Breast epithelium (tissue), 4 donors: ENCODE data around the gene CRY1. TPM values are rescaled to one million over a fixed set of nuclear protein-coding genes. Genes with fewer than 3 reads are reported as not detected.

Source experiments
- DNase-seq, 2 donors: peaks; one replicate each; pipeline ENCODE4 v3.0.0-alpha.2; 2019; ENCODE audit warnings: low spot score in 2 of 2
- H3K27ac ChIP-seq, 2 donors: fragments of 200-600 bp; sonication (generic) in 1 of 2; one replicate each; pipeline ENCODE4 v1.5.1; 2016 to 2019; ENCODE audit warnings: mild to moderate bottlenecking in 1 of 2
- H3K27me3 ChIP-seq, 2 donors: fragments of 200-600 bp; sonication (generic) in 1 of 2; one replicate each; pipeline versions ENCODE4 v1.5.1 to v1.6.0; 2017 to 2019; ENCODE audit warnings: control low read depth in 1 of 2, mild to moderate bottlenecking in 1 of 2
- H3K36me3 ChIP-seq: fragments of 200-600 bp; one replicate; pipeline ENCODE4 v1.5.1; 2019
- H3K4me1 ChIP-seq, 2 donors: fragments of 200-600 bp; sonication (generic); one replicate each; pipeline ENCODE4 v1.5.1; 2016 to 2019; ENCODE audit warnings: control low read depth in 1 of 2
- H3K4me3 ChIP-seq, 3 donors: fragments of 200-600 bp; sonication (generic); 1 replicate in 2 of 3; 2 replicates in 1 of 3; pipeline ENCODE4 v1.5.1; 2016 to 2019; ENCODE audit warnings: mild to moderate bottlenecking in 3 of 3, moderate library complexity in 2 of 3
- H3K9me3 ChIP-seq, 2 donors: fragments of 200-600 bp; sonication (generic) in 1 of 2; one replicate each; pipeline ENCODE4 v1.5.1; 2016 to 2019; ENCODE audit warnings: control low read depth in 1 of 2
- POLR2A ChIP-seq: fragments of 450-650 bp; IDR thresholded peaks from one replicate; pipeline ENCODE4 v1.6.1; 2016; ENCODE audit warnings: antibody characterized with exemption, mild to moderate bottlenecking, moderate library complexity
- POLR2AphosphoS5 ChIP-seq, 3 donors: sonication (generic); formaldehyde crosslinking; IDR thresholded peaks; one replicate each; pipeline ENCODE4 v1.6.1; 2017; ENCODE audit warnings: antibody characterized with exemption in 3 of 3
- intact Hi-C: fragments of 100-400 bp; cut with DNase I; formaldehyde crosslinking; loops from one replicate; pipeline ENCODE4 v1.15.1; 2023; ENCODE audit warnings: low total_unique reads
- total RNA-seq, 3 donors: library from RNA; depleted of rRNA; stranded (reverse); fragments of >200 nt; gene quantifications; one replicate each; pipeline ENCODE4 v1.1.0, GENCODE V29; 2016
- TF ChIP-seq, protein P1 (sequence below), 3 donors: fragments of 450-650 bp; IDR thresholded peaks; one replicate each; pipeline ENCODE4 v1.5.1; 2016 to 2017; ENCODE audit warnings: antibody characterized with exemption in 3 of 3, mild to moderate bottlenecking in 3 of 3, moderate library complexity in 3 of 3

The CRY1 gene
- 10 to 100 TPM; 24.0 to 81.5 (median 47.5) TPM for total RNA-seq

GRCh38 chr12:107093417-107094182 lies at the start of gene CRY1:
CRY1 (minus strand) TSS chr12:107093549; CDS start chr12:107092961, 588 bp downstream.
- DNase-seq = peak; percentile 94
- no peaks in the 10 kb centered on the region for H3K4me1 ChIP-seq
- TF ChIP-seq POLR2AphosphoS5 (IDR thresholded peaks at IDR 0.05) (peak; percentile 75 to 93 (median 90)), POLR2A (peak; percentile 81)
- TF ChIP-seq, protein P1, sequence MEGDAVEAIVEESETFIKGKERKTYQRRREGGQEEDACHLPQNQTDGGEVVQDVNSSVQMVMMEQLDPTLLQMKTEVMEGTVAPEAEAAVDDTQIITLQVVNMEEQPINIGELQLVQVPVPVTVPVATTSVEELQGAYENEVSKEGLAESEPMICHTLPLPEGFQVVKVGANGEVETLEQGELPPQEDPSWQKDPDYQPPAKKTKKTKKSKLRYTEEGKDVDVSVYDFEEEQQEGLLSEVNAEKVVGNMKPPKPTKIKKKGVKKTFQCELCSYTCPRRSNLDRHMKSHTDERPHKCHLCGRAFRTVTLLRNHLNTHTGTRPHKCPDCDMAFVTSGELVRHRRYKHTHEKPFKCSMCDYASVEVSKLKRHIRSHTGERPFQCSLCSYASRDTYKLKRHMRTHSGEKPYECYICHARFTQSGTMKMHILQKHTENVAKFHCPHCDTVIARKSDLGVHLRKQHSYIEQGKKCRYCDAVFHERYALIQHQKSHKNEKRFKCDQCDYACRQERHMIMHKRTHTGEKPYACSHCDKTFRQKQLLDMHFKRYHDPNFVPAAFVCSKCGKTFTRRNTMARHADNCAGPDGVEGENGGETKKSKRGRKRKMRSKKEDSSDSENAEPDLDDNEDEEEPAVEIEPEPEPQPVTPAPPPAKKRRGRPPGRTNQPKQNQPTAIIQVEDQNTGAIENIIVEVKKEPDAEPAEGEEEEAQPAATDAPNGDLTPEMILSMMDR (IDR thresholded peaks at IDR 0.05) = peak in 1 of 3 donors; percentile 21
- no peaks in the 10 kb centered on the region for H3K36me3 ChIP-seq
- intact Hi-C loops = loop anchor here (10.0 kb wide), 1 partner anchor 109 kb away; the partner anchor contains the start of gene MTERF2
- no peaks in the 10 kb centered on the region for H3K9me3 ChIP-seq
- no peaks in the 10 kb centered on the region for H3K27me3 ChIP-seq
- peak within 1 kb of the TSS; percentile 71 to 93 (median 80) for H3K4me3 ChIP-seq
- peak within 1 kb of the TSS; percentile 96 to 99 for H3K27ac ChIP-seq

- H3K27ac ChIP-seq = no peak overlapping the region
- no peaks in the 10 kb centered on the region for H3K9me3 ChIP-seq
- TF ChIP-seq POLR2AphosphoS5 (IDR thresholded peaks at IDR 0.05) = no peak
- TF ChIP-seq POLR2A = no peak
- TF ChIP-seq, protein P1 (IDR thresholded peaks at IDR 0.05) = no peak
- no peaks in the 10 kb centered on the region for H3K4me1 ChIP-seq
- H3K36me3 ChIP-seq = no peaks in the 10 kb centered on the region
- H3K27me3 ChIP-seq = no peaks in the 10 kb centered on the region
- H3K4me3 ChIP-seq = no peak overlapping the region
- intact Hi-C loops = no loop called here
- DNase-seq = no peak
Measured at GRCh38 chr12:107139787-107140186, 46.4 kb upstream of the CRY1 start.

GRCh38 chr12:107138990-107139389 lies 45.6 kb upstream of the CRY1 start:
- no peak for TF ChIP-seq POLR2AphosphoS5 (IDR thresholded peaks at IDR 0.05)
- TF ChIP-seq POLR2A = no peak
- TF ChIP-seq, protein P1 (IDR thresholded peaks at IDR 0.05) = no peak
- intact Hi-C loops = no loop called here
- H3K4me3 ChIP-seq = no peak overlapping the region

DNA sequence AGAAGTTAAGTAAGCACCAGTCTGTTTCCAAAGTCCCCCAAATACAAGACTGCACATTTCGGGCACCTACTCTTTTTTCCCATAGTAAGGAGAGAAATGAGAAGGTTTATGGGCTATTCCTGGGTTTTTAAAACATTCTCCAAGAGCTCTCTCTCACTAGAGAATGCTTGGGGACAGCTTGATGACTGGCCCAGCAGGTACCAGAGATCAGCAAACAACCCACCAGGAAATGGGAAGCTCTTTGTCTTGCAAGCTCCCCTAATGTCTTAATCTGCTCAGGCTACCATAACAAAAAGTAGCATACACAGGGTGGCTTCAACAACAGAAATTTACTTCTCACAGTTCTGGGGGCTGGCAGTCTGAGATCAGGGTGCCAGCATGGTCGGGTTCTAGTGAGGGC lies 41.8 kb upstream of the CRY1 start:
- H3K4me1 ChIP-seq = no peaks in the 10 kb centered on the region
- TF ChIP-seq, protein P1 (IDR thresholded peaks at IDR 0.05) = no peak
- no peak for TF ChIP-seq POLR2A
- TF ChIP-seq POLR2AphosphoS5 (IDR thresholded peaks at IDR 0.05) = no peak
- DNase-seq = no peak
- intact Hi-C loops = no loop called here
- H3K36me3 ChIP-seq = no peaks in the 10 kb centered on the region
- H3K9me3 ChIP-seq = no peaks in the 10 kb centered on the region
- H3K27ac ChIP-seq = no peak overlapping the region
- H3K27me3 ChIP-seq = no peaks in the 10 kb centered on the region
- no peak overlapping the region for H3K4me3 ChIP-seq

More at GRCh38 chr12:107138990-107139389, 45.6 kb upstream of the CRY1 start:
- DNase-seq = no peak
- H3K27me3 ChIP-seq = no peaks in the 10 kb centered on the region
- H3K27ac ChIP-seq = no peak overlapping the region
- no peaks in the 10 kb centered on the region for H3K4me1 ChIP-seq
- no peaks in the 10 kb centered on the region for H3K36me3 ChIP-seq
- H3K9me3 ChIP-seq = no peaks in the 10 kb centered on the region

DNA sequence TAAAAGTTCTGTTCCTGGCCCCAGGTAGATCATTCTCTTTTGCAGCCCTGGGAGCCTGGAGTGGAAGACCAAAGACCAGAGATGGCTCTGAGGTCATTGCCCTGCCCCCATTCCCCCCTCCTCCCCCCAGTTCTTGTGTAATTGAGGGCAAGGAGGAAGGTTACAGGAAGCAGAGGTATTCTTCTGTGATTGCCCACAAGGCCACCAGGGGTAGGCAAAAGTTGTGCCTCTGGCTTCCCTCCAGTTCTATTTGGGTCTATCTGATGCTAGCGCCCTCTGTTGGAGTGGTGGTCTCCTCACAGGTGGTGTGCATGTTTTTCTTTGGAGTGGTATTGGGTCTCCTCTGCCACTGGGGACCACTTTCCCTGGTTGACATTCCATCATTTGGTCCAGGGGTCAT lies 41.2 kb upstream of the CRY1 start:
- Histone ChIP-seq H3K36me3 (no peaks in the 10 kb centered on the region), H3K27ac (no peak overlapping the region), H3K9me3 (no peaks in the 10 kb centered on the region), H3K4me1 (no peaks in the 10 kb centered on the region), H3K4me3 (no peak overlapping the region), H3K27me3 (no peaks in the 10 kb centered on the region)
- TF ChIP-seq, protein P1 (IDR thresholded peaks at IDR 0.05) = no peak
- TF ChIP-seq POLR2A (no peak), POLR2AphosphoS5 (IDR thresholded peaks at IDR 0.05) (no peak)
- no peak for DNase-seq
- intact Hi-C loops = loop anchor here (5.0 kb wide), 1 partner anchor 468 kb away; no protein-coding TSS in a partner anchor
